Right lobe of liver (tissue), 6 donors: ENCODE measurements around the gene ARHGAP22. TPM values are rescaled to one million over a fixed set of nuclear protein-coding genes. Genes with fewer than 3 reads are reported as not detected.
A peak's percentile ranks its signal among the peaks of the same experiment; 100 is the strongest.

Source experiments
- ATAC-seq, 4 donors: fragments of 200-7000 bp; cut with Tn5 transposase; one replicate each; pipeline ENCODE4 v1.9.1; 2020; ENCODE audit warnings: mild to moderate bottlenecking in 4 of 4, moderate library complexity in 4 of 4
- DNase-seq, 3 donors: peaks; one replicate each; pipeline ENCODE4 v3.0.0-alpha.2; 2020
- H3K27ac ChIP-seq, 3 donors: fragments of 200-600 bp; one replicate each; pipeline ENCODE4 v1.8.0; 2022
- H3K27me3 ChIP-seq, 2 donors: fragments of 200-600 bp; one replicate each; pipeline ENCODE4 v1.8.0; 2022
- H3K36me3 ChIP-seq, 4 donors: fragments of 200-600 bp; sonication (generic) in 1 of 4; one replicate each; pipeline versions ENCODE4 v1.5.1 to v1.8.0; 2017 to 2022; ENCODE audit warnings: control low read depth in 1 of 4
- H3K4me1 ChIP-seq, 4 donors: fragments of 200-600 bp; sonication (generic) in 1 of 4; one replicate each; pipeline versions ENCODE4 v1.5.1 to v1.8.0; 2017 to 2022; ENCODE audit warnings: control low read depth in 1 of 4
- H3K4me3 ChIP-seq, 3 donors: fragments of 200-600 bp; one replicate each; pipeline ENCODE4 v1.8.0; 2022
- H3K9me3 ChIP-seq, 4 donors: fragments of 200-600 bp; sonication (generic) in 1 of 4; one replicate each; pipeline versions ENCODE4 v1.5.1 to v1.8.0; 2017 to 2022; ENCODE audit warnings: control low read depth in 1 of 4
- POLR2A ChIP-seq: fragments of 450-650 bp; IDR thresholded peaks from one replicate; pipeline ENCODE4 v1.6.1; 2017; ENCODE audit warnings: antibody characterized with exemption, mild to moderate bottlenecking
- WGBS: methylation state at CpG from one replicate; pipeline ENCODE4 v1.1.6; 2018; ENCODE audit warnings: low coverage, low lambda C conversion rate; ENCODE audit not compliant: insufficient coverage; ENCODE audit errors: missing lambda C conversion rate; 5-methylcytosine and 5-hydroxymethylcytosine counted together
- intact Hi-C, 2 donors: fragments of 100-400 bp; cut with DNase I; formaldehyde crosslinking; loops; one replicate each; pipeline versions ENCODE4 v1.11.2 to v1.14.1; 2022
- total RNA-seq, 6 experiments: library from RNA; depleted of rRNA in 2 of 6; stranded (reverse); fragments of >200 nt in 2 of 6; fragmentation: NEBNext Ultra II Directional in 3 of 6; extraction: Animal tissue kit (Norgen Biotek cat#: 25700) in 3 of 6; gene quantifications; one replicate each; pipeline versions ENCODE4 v1.1.0 to v1.2.4, GENCODE V29; 2016 to 2023
- TF ChIP-seq, protein P1 (sequence below), 4 donors: fragments of 200-600 bp in 3 of 4; fragments of 450-650 bp in 1 of 4; IDR thresholded peaks; one replicate each; pipeline versions ENCODE4 v1.5.1 to v1.8.0; 2016 to 2022; ENCODE audit warnings: antibody characterized with exemption in 4 of 4, mild to moderate bottlenecking in 2 of 4
- donor health status: DM: no; HTN: yes; CAD: no.
- donor health status: DM: no; HTN: no; CAD: no.
- donor health status: DM: no; HTN: no; CAD: no.
- donor health status: DM: no; HTN: yes; CAD: no.
- donor health status: DM: no; HTN: yes; CAD: no.

The ARHGAP22 gene
- total RNA-seq, 6 experiments from 2014 or later: 0.22 to 3.6 (median 0.64) TPM

GRCh38 chr10:48551861-48552591 lies 52.8 kb downstream of the ARHGAP22 start:
- Histone ChIP-seq H3K4me1 (no peaks in the 10 kb centered on the region), H3K4me3 (no peak overlapping the region), H3K36me3 (no peaks in the 10 kb centered on the region), H3K27ac (no peak overlapping the region), H3K27me3 (no peaks in the 10 kb centered on the region), H3K9me3 (no peaks in the 10 kb centered on the region)
- DNase-seq (no peak), ATAC-seq (peak; percentile 50 to 83 (median 70))
- WGBS: 11% methylated on average over 4 of the region's 7 CpGs
- TF ChIP-seq, protein P1, sequence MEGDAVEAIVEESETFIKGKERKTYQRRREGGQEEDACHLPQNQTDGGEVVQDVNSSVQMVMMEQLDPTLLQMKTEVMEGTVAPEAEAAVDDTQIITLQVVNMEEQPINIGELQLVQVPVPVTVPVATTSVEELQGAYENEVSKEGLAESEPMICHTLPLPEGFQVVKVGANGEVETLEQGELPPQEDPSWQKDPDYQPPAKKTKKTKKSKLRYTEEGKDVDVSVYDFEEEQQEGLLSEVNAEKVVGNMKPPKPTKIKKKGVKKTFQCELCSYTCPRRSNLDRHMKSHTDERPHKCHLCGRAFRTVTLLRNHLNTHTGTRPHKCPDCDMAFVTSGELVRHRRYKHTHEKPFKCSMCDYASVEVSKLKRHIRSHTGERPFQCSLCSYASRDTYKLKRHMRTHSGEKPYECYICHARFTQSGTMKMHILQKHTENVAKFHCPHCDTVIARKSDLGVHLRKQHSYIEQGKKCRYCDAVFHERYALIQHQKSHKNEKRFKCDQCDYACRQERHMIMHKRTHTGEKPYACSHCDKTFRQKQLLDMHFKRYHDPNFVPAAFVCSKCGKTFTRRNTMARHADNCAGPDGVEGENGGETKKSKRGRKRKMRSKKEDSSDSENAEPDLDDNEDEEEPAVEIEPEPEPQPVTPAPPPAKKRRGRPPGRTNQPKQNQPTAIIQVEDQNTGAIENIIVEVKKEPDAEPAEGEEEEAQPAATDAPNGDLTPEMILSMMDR (IDR thresholded peaks at IDR 0.05): peak; percentile 58 to 71 (median 62)
- TF ChIP-seq POLR2A: no peak
- intact Hi-C loops: loop anchor here (10.0 kb wide), 1 partner anchor 103 kb away; no protein-coding TSS in a partner anchor

DNA sequence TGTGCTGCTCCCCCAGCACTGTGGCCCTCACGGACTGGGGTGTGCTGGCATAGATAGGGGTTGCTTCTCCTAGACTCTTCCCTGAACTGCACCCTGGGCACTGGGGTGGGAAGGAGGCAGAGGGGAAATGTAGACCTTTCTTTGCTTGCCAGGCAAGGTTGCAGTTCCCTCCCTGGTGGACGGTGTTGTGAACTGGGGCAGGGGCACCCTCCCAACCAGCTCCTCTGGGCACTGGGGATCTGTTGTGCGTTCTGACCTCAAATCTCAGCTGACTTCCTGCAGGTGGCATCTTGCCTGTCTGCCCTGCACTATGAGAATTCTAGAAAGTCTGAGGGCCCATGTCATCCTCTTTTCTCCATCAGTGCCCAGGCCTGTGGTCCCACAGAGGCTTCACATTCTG lies 53.9 kb downstream of the ARHGAP22 start:
- intact Hi-C loops: loop anchor here (10.0 kb wide), 1 partner anchor 104 kb away; no protein-coding TSS in a partner anchor
- no peaks in the 10 kb centered on the region for H3K9me3 ChIP-seq
- DNase-seq: no peak
- no peak overlapping the region for H3K4me3 ChIP-seq
- H3K36me3 ChIP-seq: no peaks in the 10 kb centered on the region
- no peaks in the 10 kb centered on the region for H3K27me3 ChIP-seq
- TF ChIP-seq POLR2A: no peak
- TF ChIP-seq, protein P1 (IDR thresholded peaks at IDR 0.05): no peak
- ATAC-seq: no peak
- 83% methylated on average over 2 of the region's 3 CpGs for WGBS
- H3K27ac ChIP-seq: no peak overlapping the region
- no peaks in the 10 kb centered on the region for H3K4me1 ChIP-seq

DNA sequence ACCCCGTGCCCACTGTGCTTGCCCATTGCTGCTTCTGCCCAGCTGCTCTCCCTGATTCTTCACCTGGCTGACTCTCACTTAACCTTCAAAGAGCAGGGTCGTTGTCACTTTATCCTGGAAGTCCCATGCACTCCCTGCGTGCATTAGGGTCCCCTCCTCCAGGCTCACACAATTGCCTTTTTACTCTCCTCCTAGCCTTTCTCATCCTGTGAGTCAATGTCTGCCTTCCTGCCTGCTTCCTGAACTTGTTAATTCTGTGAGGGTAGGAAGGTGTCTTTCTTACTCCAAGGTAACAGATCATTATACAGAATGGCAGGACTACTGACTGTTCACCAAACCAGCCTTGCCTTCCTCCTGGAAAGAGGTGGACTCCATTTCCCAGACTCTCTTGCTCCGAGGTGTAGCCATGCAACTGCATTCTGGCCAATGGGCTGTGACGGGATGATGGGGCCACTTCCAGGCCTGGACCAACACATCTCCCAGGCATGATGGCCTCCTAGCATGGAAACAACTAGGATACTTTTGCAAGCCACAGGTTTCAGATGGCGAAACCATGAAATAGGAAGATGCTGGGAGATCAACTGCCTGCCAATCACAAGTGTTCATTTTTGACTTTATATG lies 54.7 kb downstream of the ARHGAP22 start:
- Histone ChIP-seq H3K27ac (no peak overlapping the region), H3K27me3 (no peaks in the 10 kb centered on the region), H3K9me3 (no peaks in the 10 kb centered on the region), H3K36me3 (no peaks in the 10 kb centered on the region), H3K4me1 (no peaks in the 10 kb centered on the region), H3K4me3 (no peak overlapping the region)
- intact Hi-C loops: loop anchor here (10.0 kb wide), 1 partner anchor 105 kb away; no protein-coding TSS in a partner anchor
- DNase-seq (no peak), ATAC-seq (no peak)
- TF ChIP-seq, protein P1 (IDR thresholded peaks at IDR 0.05): no peak
- TF ChIP-seq POLR2A: no peak
- 75% methylated on average over 6 of the region's 6 CpGs for WGBS

DNA sequence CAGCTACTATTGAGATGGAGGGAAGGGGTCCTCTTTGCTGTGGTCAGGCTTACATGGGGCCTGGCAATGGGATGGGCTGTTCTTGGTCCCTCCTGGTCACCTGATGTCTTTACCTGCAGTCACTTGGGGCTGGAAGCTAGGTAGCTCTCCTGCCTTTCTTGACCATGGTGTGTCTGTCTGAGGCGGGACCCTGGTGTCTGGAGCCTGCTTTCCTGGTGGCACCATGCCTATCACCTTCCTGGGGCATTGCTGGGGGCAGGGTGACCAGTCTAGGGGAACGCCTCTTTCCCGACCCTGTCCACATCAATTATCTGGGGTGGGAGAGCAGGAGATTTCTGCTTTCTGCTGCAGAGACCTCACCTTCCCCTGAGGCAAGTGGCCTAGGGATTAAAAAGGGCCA lies 55.6 kb downstream of the ARHGAP22 start:
- Histone ChIP-seq H3K4me3 (no peak overlapping the region), H3K27ac (no peak overlapping the region), H3K4me1 (no peaks in the 10 kb centered on the region), H3K36me3 (no peaks in the 10 kb centered on the region), H3K9me3 (no peaks in the 10 kb centered on the region), H3K27me3 (no peaks in the 10 kb centered on the region)
- no peak for TF ChIP-seq POLR2A
- TF ChIP-seq, protein P1 (IDR thresholded peaks at IDR 0.05): no peak
- 80% methylated on average over 1 of the region's 3 CpGs for WGBS
- intact Hi-C loops: no loop called here
- no peak for DNase-seq
- ATAC-seq: no peak
